Inferior parietal cortex (tissue), 1 donor: ENCODE results near the gene NFILZ.
"Not testable (repeated sequence)": the region's sequence is repeated elsewhere in the genome, so short reads cannot be mapped to it uniquely, and the experiment has no call there.

Experiments used
- DNase-seq: peaks from one replicate; pipeline ENCODE4 v3.0.0-alpha.2; 2016; ENCODE audit errors: extremely low spot score

Gene NFILZ

GRCh38 chr19:8611391-8611876 is 19.0 kb upstream of the NFILZ start:
- no peak for DNase-seq

GRCh38 chr19:8611877-8612806 is 18.3 kb upstream of the NFILZ start:
- no peak for DNase-seq

GRCh38 chr19:8612807-8613171 is 17.6 kb upstream of the NFILZ start:
- no peak for DNase-seq

GRCh38 chr19:8614455-8614854 is 16.0 kb upstream of the NFILZ start:
- DNase-seq, result no peak

GRCh38 chr19:8615024-8615423 is 15.4 kb upstream of the NFILZ start:
- no peak for DNase-seq

- peak; percentile 63 for DNase-seq
Measured at GRCh38 chr19:8615813-8616596, 14.4 kb upstream of the NFILZ start.

GRCh38 chr19:8616861-8617260 is 13.6 kb upstream of the NFILZ start:
- no peak for DNase-seq

- not testable (repeated sequence) for DNase-seq
Measured at GRCh38 chr19:8617325-8617724, 13.1 kb upstream of the NFILZ start.

GRCh38 chr19:8617984-8618383 is 12.4 kb upstream of the NFILZ start:
- DNase-seq, result no peak

GRCh38 chr19:8618751-8619150 is 11.7 kb upstream of the NFILZ start:
- no peak for DNase-seq

GRCh38 chr19:8622886-8623285 is 7.5 kb upstream of the NFILZ start:
- DNase-seq, result not testable (repeated sequence)

- no peak for DNase-seq
Measured at GRCh38 chr19:8626842-8627241, 3.6 kb upstream of the NFILZ start.

GRCh38 chr19:8629184-8629583 is 1.2 kb upstream of the NFILZ start:
- no peak for DNase-seq

- no peak for DNase-seq
Measured at GRCh38 chr19:8630796-8631424, 477 bp downstream of the NFILZ start.

- DNase-seq, result no peak
Measured at GRCh38 chr19:8631425-8631819, 989 bp downstream of the NFILZ start.

GRCh38 chr19:8635422-8635821 is 5.0 kb downstream of the NFILZ start:
- DNase-seq, result no peak

GRCh38 chr19:8637070-8637469 is 6.6 kb downstream of the NFILZ start:
- not testable (repeated sequence) for DNase-seq

GRCh38 chr19:8638078-8638619 is 7.7 kb downstream of the NFILZ start:
- DNase-seq, result no peak

GRCh38 chr19:8639821-8640401 is 9.5 kb downstream of the NFILZ start:
- no peak for DNase-seq

- no peak for DNase-seq
Measured at GRCh38 chr19:8640402-8641004, 10.1 kb downstream of the NFILZ start.
